Stimulated activated CD8-positive, alpha-beta memory T cell treated with anti-CD3 and anti-CD28 coated beads, Interleukin-12 subunit alpha, Interleukin-12 subunit beta, amount 100 ng/mL, for 24 hours (primary cell): ENCODE measurements around the gene MAP3K5.
"Not testable (repeated sequence)": the region's sequence is repeated elsewhere in the genome, so short reads cannot be mapped to it uniquely, and the experiment has no call there.

Experiments used
- DNase-seq: peaks from one replicate; pipeline ENCODE4 v3.0.0-alpha.2; 2020; ENCODE audit errors: extremely low read depth

The MAP3K5 gene

GRCh38 chr6:136725124-136725523 lies 67.2 kb downstream of the MAP3K5 start:
- no peak for DNase-seq

GRCh38 chr6:136723780-136724179 lies 68.5 kb downstream of the MAP3K5 start:
- peak; percentile 3 for DNase-seq

GRCh38 chr6:136721467-136721866 lies 70.8 kb downstream of the MAP3K5 start:
- DNase-seq: no peak

GRCh38 chr6:136720045-136720770 lies 72.1 kb downstream of the MAP3K5 start:
- no peak for DNase-seq

- DNase-seq: no peak
These were observed 72.8 kb downstream of the MAP3K5 start for GRCh38 chr6:136719280-136720044.

GRCh38 chr6:136718476-136718875 lies 73.8 kb downstream of the MAP3K5 start:
- DNase-seq: no peak

- no peak for DNase-seq
These were observed 74.6 kb downstream of the MAP3K5 start for GRCh38 chr6:136717716-136717990.

- DNase-seq: no peak
These were observed 75.2 kb downstream of the MAP3K5 start for GRCh38 chr6:136716917-136717715.

GRCh38 chr6:136712642-136713041 lies 79.6 kb downstream of the MAP3K5 start:
- DNase-seq: not testable (repeated sequence)

GRCh38 chr6:136711644-136712043 lies 80.6 kb downstream of the MAP3K5 start:
- no peak for DNase-seq

- no peak for DNase-seq
These were observed 81.3 kb downstream of the MAP3K5 start for GRCh38 chr6:136710877-136711552.

- DNase-seq: no peak
These were observed 82.8 kb downstream of the MAP3K5 start for GRCh38 chr6:136709429-136709828.

- no peak for DNase-seq
These were observed 85.8 kb downstream of the MAP3K5 start for GRCh38 chr6:136706430-136706829.

- no peak for DNase-seq
These were observed 88.9 kb downstream of the MAP3K5 start for GRCh38 chr6:136703331-136703865.

- DNase-seq: no peak
These were observed 91.2 kb downstream of the MAP3K5 start for GRCh38 chr6:136701045-136701444.

- DNase-seq: no peak
These were observed 92.9 kb downstream of the MAP3K5 start for GRCh38 chr6:136699358-136699757.

GRCh38 chr6:136696783-136697364 lies 95.4 kb downstream of the MAP3K5 start:
- DNase-seq: no peak

GRCh38 chr6:136696238-136696637 lies 96.0 kb downstream of the MAP3K5 start:
- DNase-seq: no peak

GRCh38 chr6:136695412-136695811 lies 96.9 kb downstream of the MAP3K5 start:
- DNase-seq: no peak

- DNase-seq: no peak
These were observed 99.2 kb downstream of the MAP3K5 start for GRCh38 chr6:136693090-136693489.

GRCh38 chr6:136687894-136688293 lies 104.4 kb downstream of the MAP3K5 start:
- DNase-seq: not testable (repeated sequence)
